Loucy (cell line): ENCODE data around the gene CD200R1.

Source experiments
- H2AFZ ChIP-seq: fragments of 200-600 bp; sonication (generic); 2 replicates; pipeline ENCODE4 v1.6.0; 2016; ENCODE audit warnings: antibody characterized with exemption, mild to moderate bottlenecking, low read length, moderate library complexity
- H3F3A ChIP-seq: fragments of 200-600 bp; 2 replicates; pipeline ENCODE4 v1.6.0; 2016; ENCODE audit warnings: antibody characterized with exemption, low read depth, mild to moderate bottlenecking
- H3K27me3 ChIP-seq: fragments of 200-600 bp; sonication (generic); 2 replicates; pipeline ENCODE4 v1.6.1; 2014; ENCODE audit warnings: low read length, mild to moderate bottlenecking; ENCODE audit not compliant: insufficient read depth, poor library complexity, severe bottlenecking
- H3K36me3 ChIP-seq: fragments of 200-600 bp; sonication (generic); 2 replicates; pipeline ENCODE4 v1.6.1; 2016; ENCODE audit warnings: low read length; ENCODE audit not compliant: insufficient read depth
- H3K4me1 ChIP-seq: fragments of 200-600 bp; sonication (generic); 2 replicates; pipeline ENCODE4 v1.5.1; 2014; ENCODE audit warnings: low read length, mild to moderate bottlenecking; ENCODE audit not compliant: insufficient read depth, poor library complexity, severe bottlenecking
- H3K4me2 ChIP-seq: fragments of 200-600 bp; sonication (generic); 2 replicates; pipeline ENCODE4 v1.6.0; 2014; ENCODE audit warnings: antibody characterized with exemption, low read length, low read depth, mild to moderate bottlenecking; ENCODE audit not compliant: poor library complexity, severe bottlenecking
- H3K4me3 ChIP-seq: fragments of 200-600 bp; sonication (generic); 2 replicates; pipeline ENCODE4 v1.5.1; 2014; ENCODE audit warnings: low read length, mild to moderate bottlenecking, mixed read lengths; ENCODE audit not compliant: poor library complexity, severe bottlenecking
- H3K79me2 ChIP-seq: fragments of 200-600 bp; sonication (generic); 2 replicates; pipeline ENCODE4 v1.6.1; 2014; ENCODE audit warnings: low read length; ENCODE audit not compliant: insufficient read depth
- H3K9ac ChIP-seq: fragments of 200-600 bp; sonication (generic); 2 replicates; pipeline ENCODE4 v1.6.0; 2014; ENCODE audit warnings: mild to moderate bottlenecking, low read depth, low read length, moderate library complexity; ENCODE audit not compliant: poor library complexity, severe bottlenecking
- H3K9me2 ChIP-seq: fragments of 200-600 bp; sonication (generic); replicated peaks from 2 replicates; pipeline ENCODE4 v1.6.1; 2016; ENCODE audit warnings: low read depth, low read length, mixed read lengths
- H3K9me3 ChIP-seq: fragments of 200-600 bp; sonication (generic); 2 replicates; pipeline ENCODE4 v1.6.1; 2014; ENCODE audit warnings: mild to moderate bottlenecking, antibody characterized with exemption, low read length, low read depth; ENCODE audit not compliant: insufficient read depth
- H4K20me1 ChIP-seq: fragments of 200-600 bp; sonication (generic); 2 replicates; pipeline ENCODE4 v1.6.0; 2014; ENCODE audit warnings: antibody characterized with exemption, low read length, mild to moderate bottlenecking; ENCODE audit not compliant: insufficient read depth, poor library complexity, severe bottlenecking
- CTCF ChIP-seq: fragments of 200-600 bp; sonication (generic); conservative IDR thresholded peaks from 2 replicates; pipeline ENCODE4 v1.5.1; 2014; ENCODE audit warnings: mild to moderate bottlenecking, antibody characterized with exemption, low read length
- EZH2phosphoT487 ChIP-seq: fragments of 200-600 bp; IDR thresholded peaks from 2 replicates; pipeline ENCODE4 v1.6.1; 2018; ENCODE audit warnings: antibody characterized with exemption, mild to moderate bottlenecking, moderate library complexity, borderline replicate concordance

CD200R1 gene

GRCh38 chr3:113018536-113019181 lies 43.8 kb upstream of the CD200R1 start:
- Histone ChIP-seq H3K4me2 (peak overlapping the region; percentile 88), H3K36me3 (peaks cover 5% of the 10 kb centered on the region; the same call in 1 of the 2 replicates), H3K9ac (peak overlapping the region; percentile 86), H2AFZ (peak overlapping the region; percentile 97), H3K27me3 (no peaks in the 10 kb centered on the region), H3K79me2 (peaks cover 58% of the 10 kb centered on the region), H3F3A (no peaks in the 10 kb centered on the region), H3K4me3 (peak overlapping the region; percentile 92), H3K4me1 (peaks cover 51% of the 10 kb centered on the region), H3K9me2 (no peaks in the 10 kb centered on the region), H4K20me1 (peaks cover 19% of the 10 kb centered on the region), H3K9me3 (no peaks in the 10 kb centered on the region)
- TF ChIP-seq CTCF (no peak), EZH2phosphoT487 (no peak)

GRCh38 chr3:113013593-113013992 lies 38.7 kb upstream of the CD200R1 start:
- peaks cover 67% of the 10 kb centered on the region for H3K79me2 ChIP-seq
- peak overlapping the region; percentile 22 for H3K4me3 ChIP-seq
- no peak for TF ChIP-seq CTCF
- no peak for TF ChIP-seq EZH2phosphoT487
- H3K9me3 ChIP-seq: no peaks in the 10 kb centered on the region
- no peaks in the 10 kb centered on the region for H3K27me3 ChIP-seq
- no peaks in the 10 kb centered on the region for H3F3A ChIP-seq
- peaks cover 20% of the 10 kb centered on the region for H4K20me1 ChIP-seq
- H3K4me2 ChIP-seq: peak overlapping the region; percentile 33
- peaks cover 29% of the 10 kb centered on the region; the same call in 1 of the 2 replicates for H3K36me3 ChIP-seq
- no peak overlapping the region for H3K9ac ChIP-seq
- no peaks in the 10 kb centered on the region for H3K9me2 ChIP-seq
- no peak overlapping the region for H2AFZ ChIP-seq
- H3K4me1 ChIP-seq: peaks cover 46% of the 10 kb centered on the region

GRCh38 chr3:113008117-113008516 lies 33.2 kb upstream of the CD200R1 start:
- Histone ChIP-seq H3F3A (no peaks in the 10 kb centered on the region), H3K36me3 (peaks cover 75% of the 10 kb centered on the region), H3K9ac (no peak overlapping the region), H3K79me2 (peaks cover 40% of the 10 kb centered on the region), H3K27me3 (no peaks in the 10 kb centered on the region), H2AFZ (no peak overlapping the region), H3K4me2 (no peak overlapping the region), H3K4me1 (peaks cover 5% of the 10 kb centered on the region), H3K4me3 (no peak overlapping the region), H3K9me3 (no peaks in the 10 kb centered on the region), H3K9me2 (no peaks in the 10 kb centered on the region), H4K20me1 (peaks cover 7% of the 10 kb centered on the region)
- no peak for TF ChIP-seq CTCF
- no peak for TF ChIP-seq EZH2phosphoT487
